NCI-H2171 (cell line): ENCODE results near the gene CEP85L.
A peak's percentile ranks its signal among the peaks of the same experiment; 100 is the strongest.

Experiments
- DNase-seq: peaks from one replicate; lab custom pipeline; 2025; lab: John Stamatoyannopoulos, UW

The CEP85L gene

DNA sequence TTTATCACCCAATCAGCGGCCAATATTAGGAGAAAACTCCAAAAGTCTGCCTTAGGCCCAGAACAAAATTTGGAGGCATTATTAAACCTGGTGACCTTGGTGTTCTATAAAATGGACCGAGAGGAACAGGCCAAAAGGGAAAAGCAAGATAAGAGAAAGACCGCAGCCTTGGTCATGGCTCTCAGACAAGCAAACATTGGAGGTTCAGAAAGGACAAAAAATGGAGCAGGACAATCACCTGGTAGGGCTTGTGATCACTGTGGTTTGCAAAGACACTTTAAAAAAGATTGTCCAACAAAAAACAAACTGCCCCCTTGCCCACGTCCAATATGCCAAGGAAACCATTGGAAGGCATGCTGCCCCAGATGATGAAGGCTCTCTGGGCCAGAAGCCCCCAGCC is 31.2 kb downstream of the CEP85L start:
- DNase-seq, result no peak

DNA sequence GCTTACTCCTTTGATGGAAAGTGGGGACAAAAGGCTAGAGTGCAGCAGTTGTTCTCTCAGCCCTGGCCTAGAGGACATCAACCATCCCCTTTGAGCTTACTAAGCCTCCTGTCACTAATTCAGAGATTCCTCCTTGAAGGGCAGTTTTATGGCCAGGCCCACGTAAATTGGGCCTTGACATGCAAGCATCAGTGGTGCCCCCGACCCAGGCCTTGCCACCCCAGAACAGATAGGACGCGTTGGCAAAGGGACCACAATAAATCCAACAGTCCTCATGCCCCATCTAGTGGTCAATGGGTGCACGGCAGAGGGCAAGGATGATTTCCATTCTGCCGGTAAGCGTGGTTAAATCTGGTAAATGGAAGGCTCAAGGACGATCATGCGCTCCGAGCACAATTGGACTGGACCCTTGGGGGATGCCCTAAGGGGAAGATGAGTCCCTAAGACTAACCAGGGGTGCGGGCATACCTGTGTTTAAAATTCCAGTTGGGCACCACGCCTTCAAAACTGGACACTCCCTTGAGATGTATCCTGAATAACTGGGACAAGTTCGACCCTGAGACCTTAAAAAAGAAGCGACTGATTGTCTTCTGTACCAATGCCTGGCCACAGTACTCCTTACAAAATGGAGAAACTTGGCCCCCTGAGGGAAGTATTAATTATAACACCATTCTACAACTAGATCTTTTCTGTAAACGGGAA is 32.6 kb downstream of the CEP85L start:
- DNase-seq, result peak; percentile 12

DNA sequence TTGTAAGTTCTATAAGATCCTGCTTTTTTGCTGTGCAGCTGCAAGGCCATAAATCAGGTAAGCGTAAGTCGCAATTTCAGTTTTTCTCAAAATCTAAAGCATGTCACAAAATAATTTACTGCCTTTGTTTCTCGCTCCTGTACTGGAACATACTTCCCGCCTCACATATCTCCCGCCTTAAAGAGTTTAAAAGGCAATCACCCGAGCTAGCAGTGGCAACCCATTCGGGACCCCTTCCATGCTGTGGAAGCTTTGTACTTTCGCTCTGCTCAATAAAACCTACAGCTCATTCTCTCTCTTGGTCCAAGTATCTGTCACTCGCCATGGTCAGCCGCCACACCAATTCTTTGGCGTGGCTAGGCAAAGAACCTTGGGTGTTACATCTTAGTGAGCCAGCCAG is 34.0 kb downstream of the CEP85L start:
- DNase-seq, result no peak

DNA sequence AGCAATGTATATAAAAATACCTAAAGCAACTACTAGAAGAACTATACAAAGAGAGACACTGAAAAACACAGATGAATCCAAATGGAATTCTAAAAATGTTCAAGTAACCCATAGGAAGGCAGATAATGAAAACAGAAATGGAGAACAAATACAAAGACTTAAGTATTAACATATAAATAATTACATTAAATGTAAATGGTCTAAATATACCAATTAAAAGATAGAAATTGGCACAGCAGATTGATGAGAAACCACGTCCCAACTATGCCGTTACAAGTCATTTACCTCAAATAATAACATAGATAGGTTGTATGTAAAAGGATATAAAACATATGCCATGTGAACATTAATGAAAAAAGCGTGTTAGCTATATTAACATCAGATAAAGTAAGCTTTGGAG is 40.1 kb downstream of the CEP85L start:
- DNase-seq, result no peak

DNA sequence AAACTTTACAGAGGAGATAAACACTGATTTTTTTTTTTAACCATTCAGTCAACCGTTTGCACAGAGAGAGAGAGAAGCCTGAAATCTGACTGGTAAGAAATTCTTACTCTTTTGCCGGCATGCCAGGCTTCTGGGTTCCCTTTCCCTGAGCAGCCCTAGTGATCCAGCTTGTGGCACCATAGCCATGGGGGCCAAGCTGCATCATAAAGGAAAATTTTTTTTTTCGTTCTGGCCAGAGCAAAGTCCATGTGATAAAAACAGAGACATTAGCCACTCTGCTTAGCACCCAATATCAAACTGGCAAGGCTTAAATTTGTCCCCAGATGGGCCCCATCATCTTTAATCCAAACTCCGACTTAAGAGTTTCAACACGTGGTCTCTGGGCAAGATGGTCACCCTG is 44.5 kb downstream of the CEP85L start:
- no peak for DNase-seq

DNA sequence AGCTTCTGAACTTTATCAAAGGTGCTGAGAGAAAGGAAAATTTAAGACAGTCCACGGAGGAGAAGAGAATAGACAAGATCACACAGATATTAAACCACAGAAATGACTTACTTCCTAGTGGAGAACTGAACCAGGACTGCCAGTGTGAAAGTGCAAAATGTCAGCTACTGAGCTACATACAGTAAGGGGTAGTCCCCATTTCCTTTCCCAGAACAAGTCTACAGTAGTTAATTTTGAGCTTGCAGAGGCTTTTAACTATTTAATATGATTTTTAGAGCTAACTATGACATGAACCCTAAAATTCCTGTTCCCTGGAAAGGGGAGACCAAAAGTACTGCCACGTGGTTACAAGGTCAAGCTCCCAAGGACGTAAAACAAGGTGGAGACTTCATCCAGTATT is 45.1 kb downstream of the CEP85L start:
- DNase-seq, result no peak

DNA sequence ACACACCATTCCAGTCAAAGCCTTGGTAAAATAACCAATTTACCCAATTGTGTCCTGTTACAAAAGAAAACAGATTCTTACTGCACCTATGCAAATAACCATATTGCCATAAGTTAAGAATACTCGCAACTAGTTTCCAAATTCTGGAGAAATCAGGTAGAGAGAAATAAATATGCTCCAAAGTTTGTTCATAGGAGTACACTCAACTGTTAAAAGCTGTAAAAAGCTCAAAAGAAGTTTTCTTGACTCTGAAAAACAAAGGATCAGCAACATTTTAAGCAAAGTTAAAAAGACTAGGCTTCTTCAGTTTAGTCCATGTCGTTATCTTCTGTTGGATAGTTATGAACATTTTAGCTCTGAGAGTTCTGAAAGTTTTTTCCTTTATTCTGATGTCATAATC is 48.0 kb downstream of the CEP85L start:
- DNase-seq, result no peak

DNA sequence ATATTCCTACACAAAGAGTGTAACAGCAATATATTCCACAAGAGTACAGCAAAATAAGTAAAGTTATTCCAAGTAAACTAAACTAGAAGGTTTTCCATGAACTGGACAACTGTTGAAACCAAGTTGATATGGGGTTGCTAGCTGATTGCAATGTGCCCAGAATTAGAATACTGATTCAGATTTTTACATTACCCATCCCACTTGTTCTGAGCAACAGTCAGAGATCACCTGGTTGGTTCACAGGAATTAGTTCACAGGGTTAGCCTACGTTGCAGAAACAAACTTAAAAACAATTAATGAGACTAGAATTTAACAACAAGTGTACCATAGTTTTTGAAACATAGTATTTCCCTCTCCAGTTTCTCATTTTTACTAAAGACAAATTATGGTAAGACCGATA is 49.1 kb downstream of the CEP85L start:
- no peak for DNase-seq

DNA sequence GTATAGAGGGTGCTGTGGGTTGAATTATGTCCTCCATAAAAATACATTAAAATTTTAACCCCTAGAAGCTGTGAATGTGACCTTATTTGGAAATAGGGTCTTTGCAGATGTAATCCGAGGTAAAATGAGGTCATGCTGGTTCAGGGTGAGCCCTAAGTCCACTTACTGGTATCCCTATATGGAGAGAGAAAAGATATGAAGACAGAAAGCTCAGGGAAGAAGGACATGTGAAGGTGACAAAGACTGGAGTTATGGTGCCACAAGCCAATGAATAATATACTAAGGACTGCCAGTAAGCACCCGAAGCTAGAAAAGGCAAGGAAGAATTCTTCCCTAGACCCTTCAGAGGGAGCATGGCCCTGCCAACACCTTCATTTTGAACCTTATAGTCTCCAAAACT is 53.1 kb downstream of the CEP85L start:
- DNase-seq, result no peak

DNA sequence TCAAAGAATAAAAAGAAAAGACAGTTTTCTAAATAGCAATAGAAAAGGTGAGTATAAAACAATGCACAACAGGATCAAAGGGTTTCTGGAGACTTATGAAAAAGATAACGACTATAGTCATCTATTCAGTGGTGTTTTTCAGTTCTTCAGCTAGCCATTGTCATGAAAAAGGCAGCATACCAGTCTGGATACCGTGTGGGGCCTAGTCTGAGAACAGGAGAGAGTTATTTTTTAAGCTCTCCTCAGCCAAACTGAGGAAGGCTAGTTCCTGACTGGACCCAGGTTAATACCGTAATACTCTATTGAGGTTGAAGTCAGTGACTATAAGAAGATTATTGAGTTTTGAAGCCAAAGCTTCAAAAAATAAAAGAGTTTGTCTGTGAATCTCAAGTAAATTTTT is 53.8 kb downstream of the CEP85L start:
- no peak for DNase-seq

DNA sequence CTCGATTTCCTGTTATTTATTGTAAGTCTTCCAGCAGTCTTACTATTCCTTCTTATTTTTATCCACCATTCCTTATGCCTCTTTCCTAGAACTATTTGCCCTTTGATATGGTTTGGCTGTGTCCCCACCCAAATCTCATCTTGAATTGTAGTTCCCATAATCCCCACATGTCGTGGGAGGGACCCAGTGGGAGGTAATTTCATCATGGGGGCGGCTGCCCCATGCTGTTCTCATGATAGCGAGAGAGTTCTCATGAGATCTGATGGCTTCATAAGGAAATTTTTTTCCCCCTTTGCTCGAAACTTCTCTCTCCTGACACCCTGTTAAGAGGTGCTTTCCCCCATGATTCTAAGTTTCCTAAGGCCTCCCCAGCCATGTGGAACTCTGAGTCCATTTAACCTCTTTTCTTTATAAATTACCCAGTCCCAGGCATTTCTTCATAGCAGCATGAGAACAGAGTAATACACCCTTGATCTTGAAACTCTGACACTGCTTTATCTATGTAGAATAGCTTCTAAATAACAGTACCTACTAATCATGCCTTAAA is 54.5 kb downstream of the CEP85L start:
- DNase-seq, result no peak

DNA sequence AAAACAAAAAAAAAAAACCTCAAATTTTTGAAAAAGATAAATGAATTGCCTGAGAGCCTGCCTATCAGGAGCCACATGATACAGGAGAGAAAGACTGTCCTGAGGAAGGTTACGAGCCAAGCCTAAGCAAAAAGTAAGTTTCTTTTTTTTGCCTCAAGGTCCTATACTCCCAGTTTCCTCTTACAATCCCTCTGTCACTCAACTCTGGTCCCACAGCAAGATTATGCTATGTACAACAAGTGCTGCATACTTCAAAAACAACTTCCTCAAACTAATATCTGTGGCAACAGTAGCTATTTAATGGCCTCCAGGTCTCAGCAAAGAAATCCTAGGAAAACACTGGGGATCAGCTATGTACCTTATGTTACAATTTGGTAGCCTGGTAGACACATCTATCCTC is 56.5 kb downstream of the CEP85L start:
- DNase-seq, result no peak

DNA sequence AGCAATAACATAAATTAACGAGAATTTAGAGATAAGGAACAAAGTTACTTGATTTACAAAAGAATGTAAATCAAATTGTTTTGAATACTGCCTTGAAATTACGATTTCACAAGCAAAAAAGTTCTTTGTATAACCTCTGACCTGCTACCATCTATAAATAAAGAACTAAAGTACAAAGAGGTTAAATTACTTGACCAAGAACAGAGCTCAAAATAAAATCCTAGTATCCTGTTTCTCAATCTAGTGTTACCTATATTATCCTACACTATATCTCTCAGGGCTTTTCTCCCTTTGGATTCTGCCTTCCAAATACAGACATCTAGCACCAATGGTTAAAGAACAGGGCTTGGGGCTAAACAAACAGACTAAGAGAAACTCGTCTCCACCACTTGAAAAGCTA is 59.5 kb downstream of the CEP85L start:
- DNase-seq, result no peak

DNA sequence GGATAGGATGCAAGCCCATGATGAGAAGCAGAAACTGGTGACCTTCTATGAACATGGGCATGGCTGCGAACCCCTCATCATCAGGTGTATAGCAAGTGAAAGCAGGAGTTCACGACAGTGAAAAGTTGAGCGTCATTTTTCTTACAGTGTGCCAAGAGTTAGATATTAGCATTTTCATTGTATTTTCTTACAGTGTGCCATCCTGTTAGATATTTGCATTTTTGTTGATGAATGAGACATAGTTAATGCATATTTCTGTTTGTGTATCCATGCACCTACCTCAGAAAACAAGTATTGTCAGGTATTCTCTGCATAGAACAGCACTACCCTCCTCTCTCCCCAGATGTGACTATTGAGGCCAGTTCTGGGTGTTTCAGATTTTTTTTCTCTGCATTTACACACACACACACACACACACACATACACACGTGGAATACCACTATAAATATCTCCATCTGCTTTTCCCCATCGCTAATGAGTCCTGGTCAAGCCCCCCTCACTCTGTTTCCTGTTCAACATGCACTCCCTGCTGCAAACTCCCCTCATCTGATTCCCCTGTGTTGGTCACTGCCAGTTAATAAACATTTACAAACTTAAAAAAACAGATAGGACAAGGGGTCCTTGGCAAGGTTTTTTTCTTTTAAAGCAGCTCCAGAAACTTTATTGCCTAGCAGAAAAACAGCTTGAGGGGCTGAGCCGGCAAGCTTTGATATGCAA is 61.6 kb downstream of the CEP85L start:
- DNase-seq, result no peak

DNA sequence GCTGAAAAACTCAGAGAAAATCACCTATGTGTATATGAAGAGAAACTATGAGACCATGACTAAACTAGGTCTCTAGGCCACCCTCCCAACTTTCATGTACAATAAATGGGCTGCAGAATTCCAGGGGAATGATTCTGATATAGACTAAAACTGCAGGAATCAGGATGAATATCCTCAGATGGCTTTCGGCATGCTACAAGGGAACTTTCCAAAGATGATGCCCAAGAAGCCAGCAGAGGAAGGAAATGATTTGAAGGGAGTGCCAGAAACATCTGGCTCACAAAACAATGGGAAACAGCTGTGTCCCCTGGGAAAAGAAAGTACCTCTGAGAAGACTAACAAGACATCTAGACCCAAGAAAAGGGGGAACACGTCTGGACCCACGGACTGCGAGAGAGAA is 62.2 kb downstream of the CEP85L start:
- no peak for DNase-seq

DNA sequence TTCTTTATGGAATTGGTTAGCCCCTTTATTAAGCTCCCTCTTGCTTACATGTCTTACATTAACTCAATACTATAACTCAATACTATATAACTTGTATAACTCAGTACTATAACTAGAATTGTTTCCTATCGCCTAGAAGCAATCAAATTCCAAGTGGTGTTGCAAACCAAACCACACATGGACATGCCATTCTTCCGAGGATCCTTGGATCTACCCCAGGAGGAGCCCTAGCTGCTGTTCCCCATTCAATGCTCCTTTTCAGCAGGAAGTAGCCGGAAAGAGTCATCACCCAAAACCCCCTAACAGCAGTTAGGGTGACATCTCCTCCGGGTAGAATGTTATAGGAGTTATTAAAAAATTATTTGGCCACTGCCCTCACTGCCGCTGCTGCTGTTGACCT is 62.8 kb downstream of the CEP85L start:
- no peak for DNase-seq

DNA sequence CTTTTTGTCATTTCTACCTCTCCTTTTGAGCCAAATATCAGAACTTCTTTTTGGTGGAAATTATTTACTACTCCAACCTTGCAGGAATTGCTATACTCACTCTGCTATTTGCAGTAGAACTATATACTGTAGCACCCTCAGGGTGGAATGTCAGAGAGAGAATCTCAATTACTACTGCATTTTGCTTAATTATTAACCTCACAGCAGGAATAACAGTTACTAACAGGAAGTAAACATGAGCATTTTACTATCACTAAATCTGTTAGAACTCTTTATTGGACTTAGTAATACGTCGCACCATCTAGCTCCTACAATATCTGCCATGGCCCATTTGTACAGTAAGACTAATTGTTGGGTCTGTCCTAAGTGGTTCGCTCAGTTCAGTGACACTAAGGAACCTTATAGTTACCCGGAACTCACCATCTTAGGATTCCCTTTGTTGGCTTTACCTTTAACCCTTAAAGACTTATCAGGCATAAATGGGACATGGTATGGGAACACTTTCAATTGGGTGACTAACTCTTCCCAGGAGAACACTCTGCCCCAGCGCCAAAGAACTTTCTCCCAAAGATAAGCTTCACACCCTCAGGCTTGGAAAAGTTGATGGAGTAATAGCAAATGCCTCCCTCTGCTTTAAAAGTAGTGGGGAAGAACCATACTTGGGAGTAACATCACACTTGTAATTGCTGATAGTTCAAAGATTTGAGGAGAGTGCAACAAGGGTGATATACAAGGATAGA is 64.5 kb downstream of the CEP85L start:
- DNase-seq, result no peak

DNA sequence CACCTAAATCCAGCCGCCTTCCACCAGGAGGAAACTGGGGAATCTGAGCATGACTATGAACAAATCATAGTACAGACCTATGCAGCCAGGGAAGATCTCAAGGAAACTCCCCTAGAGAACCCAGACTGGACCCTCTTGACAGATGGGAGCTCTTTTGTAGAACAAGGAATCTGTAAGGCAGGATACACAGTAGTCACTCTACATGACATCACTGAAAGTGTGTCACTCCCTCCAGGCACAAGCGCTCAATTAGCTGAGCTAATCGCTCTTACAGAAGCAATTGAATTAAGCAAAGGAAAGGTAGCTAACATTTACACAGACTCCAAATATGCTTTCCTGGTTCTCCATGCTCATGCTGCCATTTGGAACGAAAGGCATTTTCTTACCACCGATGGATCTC is 66.5 kb downstream of the CEP85L start:
- DNase-seq, result no peak

DNA sequence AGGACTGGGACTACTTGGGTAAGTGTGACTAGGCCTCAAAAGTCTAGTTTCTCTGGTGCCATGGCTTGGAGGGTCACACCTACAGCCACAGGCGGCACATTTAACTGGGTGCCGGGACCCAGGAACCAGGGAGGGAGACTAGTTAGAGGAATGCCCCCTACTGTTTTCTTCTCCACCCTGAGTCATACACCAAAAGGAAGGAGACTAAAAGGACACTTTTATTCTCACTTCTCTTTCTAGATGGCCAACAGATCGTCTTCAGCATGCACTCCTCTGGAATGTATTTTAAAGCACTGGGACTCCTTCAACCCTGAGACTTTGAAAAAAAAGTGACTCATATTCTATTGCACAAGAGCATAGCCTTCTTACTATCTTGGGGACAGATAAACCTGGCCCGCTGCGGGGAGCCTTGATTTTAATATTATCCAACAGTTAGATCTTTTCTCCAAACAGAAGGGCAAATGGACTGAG is 69.9 kb downstream of the CEP85L start:
- no peak for DNase-seq

DNA sequence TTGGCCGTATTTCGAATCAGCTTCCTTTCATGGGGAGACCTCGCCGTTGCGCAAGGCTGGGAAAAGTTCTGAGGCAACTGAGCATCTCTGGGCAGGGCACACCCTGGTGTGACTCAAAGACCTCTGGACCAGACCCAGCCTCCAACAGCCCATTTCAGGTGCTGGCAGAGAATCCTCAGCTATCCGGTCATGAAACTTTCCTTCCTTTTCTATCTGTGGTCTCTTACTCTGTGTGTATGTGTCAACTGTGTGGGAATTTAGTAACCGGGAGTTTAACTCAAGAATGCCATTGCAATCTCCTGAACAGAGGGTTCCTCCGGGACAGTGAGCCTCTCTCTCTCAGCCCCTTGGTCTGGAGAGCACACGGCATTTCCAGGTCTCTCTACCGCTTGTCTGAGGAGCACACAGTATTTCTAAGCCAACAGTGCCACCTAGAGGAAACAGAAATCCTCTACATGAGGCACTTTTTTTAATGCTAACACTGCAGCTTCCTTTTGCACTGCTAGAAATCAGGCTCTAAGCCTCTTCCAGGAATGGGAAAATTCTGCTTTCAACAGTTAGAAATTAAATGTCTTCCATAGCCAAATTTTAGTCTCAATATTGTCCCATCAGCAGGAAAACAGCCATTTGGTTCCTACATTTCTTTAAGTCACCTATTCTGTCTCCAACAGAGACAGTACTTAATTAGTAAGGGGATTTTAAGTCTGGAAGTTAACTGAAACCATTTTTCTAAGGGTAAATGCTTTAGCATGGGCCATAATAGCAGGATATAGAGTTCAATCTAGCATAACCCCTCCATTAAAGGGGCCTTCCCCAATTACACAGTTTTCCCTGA is 70.6 kb downstream of the CEP85L start:
- peak; percentile 64 for DNase-seq

DNA sequence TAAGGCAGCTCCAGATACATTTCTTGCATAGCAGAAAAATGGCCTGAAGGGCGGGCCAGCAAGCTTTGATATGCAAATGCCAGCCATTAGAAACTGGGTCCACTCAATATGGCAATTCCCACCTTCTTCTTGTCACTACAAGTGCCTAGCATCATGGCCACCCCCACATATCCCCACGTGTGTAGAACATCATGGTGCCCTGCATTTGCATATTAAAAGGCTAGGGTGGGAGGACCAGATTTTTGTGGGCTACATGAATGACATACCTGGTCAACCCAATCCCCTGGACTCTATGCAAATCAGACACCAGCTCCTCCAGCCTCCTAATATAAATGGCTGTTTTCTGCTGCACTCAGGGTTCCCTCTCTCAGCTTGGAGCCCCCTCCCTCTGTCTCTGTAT is 71.6 kb downstream of the CEP85L start:
- no peak for DNase-seq

DNA sequence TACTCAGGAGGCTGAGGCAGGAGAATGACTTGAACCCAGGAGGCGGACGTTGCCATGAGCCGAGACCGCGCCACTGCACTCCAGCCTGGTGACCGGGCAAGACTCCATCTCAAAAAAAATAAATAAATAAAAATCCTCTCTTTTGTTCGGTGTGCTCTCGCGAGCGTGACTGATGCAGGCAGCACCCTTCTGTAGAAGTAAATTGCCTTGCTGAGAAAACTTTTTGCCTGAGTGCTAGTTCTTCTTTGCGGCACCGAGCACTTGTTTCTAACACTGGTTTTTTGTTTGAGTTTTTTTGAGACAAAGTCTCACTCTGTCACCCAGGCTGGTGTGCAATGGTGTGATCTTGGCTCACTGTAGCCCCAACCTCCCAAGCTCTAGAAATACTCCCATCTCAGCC is 72.8 kb downstream of the CEP85L start:
- no peak for DNase-seq
